ENCODE results near the gene ACACB.

ACACB gene

DNA sequence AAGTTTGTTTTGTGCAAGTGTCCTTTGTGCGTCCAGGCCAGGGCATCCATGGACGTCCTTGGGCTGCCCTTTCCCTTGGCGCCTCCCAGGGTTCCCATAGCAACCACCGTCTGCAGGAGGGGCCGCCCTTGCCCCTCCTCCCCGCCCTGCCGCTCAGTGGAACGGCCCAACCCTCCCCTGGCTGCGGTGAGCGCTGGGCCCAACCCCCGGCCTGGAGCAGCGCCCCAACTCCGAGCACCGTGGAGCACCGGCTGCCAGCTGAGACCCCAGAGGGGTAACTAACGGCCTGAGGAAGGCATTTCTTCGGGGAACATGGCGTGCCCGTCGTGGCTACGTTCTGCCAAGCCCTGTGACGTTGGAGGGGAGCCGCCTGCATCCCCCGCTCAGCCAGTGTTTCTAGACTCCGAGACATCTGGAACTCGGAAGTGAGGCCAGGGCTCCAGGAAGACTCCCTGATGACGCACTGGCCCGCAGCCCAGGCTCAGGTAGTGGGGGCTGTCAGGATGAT lies 5.3 kb upstream of the ACACB start:
- DNase-seq (ENCODE audit: low spot score) = peak; percentile 46

DNA sequence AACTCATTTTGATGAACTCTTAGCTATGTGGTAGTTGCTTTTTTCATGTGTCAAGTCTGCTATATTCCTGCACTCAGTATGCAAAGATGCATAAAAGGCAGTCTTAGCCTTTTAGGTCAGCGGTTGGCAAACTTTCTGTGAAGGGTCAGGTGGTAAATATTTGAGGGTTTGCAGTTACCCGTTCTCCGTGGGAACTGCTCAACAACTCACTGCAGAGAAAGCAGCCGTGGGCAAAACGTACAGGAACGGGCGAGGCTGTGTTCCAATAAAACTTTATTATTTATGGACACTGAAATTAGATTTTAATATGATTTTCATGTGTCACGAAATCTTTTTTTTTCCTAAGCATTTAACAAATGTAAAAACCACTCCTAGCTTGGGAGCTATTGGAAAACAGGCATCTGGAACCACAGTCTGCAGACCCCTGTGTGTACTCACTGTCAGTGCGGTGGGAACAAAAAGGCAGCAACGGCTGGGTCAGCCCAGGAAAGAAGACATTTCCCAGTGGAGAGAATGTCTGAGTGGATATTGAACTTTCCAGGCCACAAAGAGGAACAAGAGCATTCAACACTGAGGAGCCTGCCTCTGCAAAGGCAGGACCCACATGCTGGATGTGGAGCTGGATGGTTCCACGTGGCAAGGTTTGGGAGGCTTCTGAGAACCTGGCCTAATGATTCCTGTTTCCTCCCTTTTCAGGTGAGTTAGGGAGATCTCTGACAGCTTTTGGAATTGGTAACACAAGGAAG lies 3.5 kb upstream of the ACACB start:
- DNase-seq (ENCODE audit: low spot score) = no peak

DNA sequence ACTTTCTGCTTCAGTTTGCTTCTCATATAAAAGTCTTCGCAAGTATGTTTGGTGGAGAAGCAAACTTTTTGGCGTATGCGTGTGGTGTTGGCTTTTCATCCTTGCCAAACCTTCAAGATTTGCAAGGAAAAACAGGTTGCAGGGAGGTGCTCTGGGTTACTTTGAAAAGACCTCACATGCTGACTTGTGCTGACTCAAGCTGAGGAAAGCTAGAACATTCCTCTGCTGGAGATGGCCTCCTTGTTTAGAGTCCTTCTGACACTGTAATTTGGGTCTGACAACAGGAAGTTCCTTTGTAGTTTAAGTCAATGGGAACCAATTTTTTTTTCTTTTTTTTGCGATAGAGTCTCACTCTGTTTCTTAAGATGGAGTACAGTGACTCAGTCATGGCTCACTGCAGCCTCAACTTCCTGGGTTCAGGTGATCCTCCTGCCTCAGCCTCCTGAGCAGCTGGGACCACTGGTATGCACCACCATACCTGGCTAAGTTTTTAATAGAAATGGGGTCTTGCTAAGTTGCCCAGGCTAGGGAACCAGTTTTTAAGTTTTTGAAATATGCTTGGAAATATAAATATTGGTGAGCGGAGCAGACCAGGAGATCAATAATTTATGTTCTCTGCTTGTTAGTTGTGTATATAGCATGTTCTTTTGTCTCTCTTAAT lies 2.6 kb upstream of the ACACB start:
- no peak for DNase-seq (ENCODE audit: low spot score)

DNA sequence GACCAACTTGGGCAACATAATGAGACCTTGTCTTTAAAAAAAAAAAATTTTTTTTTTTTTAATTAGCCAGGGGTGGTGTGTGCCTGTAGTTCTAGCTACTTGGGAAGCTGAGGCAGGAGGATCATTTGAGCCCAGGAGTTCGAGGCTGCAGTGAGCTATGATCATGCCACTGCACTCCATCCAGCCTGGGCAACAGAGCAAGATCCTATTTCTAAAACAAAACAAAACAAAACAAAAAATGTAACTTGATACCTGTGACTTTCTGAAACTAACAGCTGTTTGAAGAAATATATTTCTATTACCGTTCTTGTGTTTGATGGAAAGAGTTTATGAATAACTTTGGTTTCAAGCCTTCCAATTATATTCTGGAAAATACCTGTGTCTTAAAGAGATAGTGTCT lies 1.7 kb upstream of the ACACB start:
- DNase-seq (ENCODE audit: low spot score) = no peak

DNA sequence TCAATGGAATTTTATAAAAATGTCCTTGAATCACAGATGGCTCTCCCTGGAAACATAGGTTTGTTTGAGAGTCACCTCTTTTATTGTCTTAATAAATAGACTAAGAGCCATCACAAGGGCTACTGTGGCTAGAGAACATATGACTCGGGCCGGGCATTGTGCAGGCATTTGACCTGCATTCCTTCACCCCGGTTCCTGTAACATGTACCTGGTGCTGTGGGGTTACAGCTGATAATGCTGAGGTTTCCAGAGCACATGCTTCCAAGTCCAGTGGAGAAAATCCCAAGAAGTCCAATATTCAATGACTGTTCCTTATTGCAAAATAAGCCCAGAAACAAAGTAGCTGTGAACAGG lies 1.0 kb upstream of the ACACB start:
- no peak for DNase-seq (ENCODE audit: low spot score)

DNA sequence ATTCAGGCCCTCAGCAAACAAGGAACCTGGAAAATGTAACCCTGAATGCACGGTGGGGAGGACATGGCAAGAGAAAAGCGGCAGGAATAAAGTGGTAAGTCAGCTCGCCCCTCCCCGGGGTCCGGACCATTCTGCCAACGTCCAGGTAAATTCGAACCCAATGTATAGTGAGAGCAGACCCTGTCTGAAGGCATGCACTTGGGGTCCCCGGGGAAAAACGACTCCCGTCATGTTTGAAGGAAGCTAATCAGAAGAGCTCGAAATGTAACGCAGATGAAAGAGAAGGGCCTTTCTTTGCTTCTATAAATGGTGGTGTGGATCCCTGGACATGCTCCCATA lies 193 bp downstream of the ACACB start:
- DNase-seq (ENCODE audit: low spot score) = no peak

DNA sequence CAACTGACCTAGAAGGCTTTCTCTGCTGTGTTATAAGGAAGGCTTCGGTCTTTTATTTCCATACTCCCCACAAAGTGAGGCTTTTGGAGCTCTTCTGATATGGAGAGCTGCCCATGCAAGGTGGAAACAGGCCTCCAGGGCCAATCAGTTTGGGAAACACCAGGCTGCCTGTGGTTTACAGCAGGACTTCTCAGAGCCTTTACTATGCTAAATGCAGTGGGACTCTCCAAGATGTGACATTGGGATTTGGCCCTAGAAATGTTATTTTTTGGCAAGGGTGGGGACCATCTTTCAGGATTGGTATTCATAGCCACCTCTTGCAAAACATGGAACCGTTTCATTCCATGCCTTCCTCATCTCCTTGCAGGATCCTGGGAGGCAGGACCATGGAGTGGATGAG lies 3.7 kb downstream of the ACACB start:
- DNase-seq (ENCODE audit: low spot score) = no peak

DNA sequence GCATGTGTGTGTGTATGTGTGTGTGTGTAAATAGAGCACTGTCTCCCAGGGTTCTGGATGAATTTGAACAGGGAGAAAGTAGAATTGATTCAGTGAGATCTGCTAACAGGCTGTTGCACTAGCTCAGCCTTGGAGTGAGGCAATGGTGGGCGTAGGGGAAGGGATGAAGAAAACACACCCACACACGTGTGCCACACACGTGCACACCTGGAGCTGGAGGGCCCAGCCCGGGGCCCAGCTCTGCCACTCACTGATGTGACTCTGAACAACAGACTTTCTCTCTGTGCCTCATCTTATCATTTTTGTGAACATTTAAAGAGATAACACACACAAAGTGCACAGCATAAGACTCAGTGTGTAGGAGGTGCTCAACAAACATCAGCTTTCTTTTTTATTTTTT lies 4.2 kb downstream of the ACACB start:
- DNase-seq (ENCODE audit: low spot score) = no peak

DNA sequence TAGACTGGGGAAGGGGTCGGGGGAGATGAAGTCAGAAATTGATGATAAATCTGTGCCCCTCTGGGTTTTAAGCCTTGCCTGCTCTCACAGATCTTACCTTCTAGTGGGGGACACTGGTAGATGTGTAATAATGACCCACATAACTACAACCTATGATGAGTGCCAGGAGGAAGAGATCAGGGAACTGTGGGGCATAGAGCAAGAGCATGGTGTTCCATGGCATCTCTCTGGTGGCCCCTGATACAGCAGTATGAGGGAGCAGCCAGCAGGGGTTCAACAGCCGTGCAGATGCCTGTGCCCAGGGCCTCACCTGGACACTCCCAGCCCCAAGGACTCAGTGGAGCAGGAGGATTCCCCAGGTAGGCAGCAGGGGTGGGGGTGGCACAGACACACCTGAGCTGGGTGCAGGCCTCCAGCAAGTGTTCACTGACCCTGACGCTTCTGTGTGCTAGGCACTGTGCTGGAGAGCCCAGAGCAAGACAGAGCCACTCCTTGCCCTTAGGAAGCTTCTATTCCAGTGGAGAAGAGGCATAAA lies 5.0 kb downstream of the ACACB start:
- no peak for DNase-seq (ENCODE audit: low spot score)

DNA sequence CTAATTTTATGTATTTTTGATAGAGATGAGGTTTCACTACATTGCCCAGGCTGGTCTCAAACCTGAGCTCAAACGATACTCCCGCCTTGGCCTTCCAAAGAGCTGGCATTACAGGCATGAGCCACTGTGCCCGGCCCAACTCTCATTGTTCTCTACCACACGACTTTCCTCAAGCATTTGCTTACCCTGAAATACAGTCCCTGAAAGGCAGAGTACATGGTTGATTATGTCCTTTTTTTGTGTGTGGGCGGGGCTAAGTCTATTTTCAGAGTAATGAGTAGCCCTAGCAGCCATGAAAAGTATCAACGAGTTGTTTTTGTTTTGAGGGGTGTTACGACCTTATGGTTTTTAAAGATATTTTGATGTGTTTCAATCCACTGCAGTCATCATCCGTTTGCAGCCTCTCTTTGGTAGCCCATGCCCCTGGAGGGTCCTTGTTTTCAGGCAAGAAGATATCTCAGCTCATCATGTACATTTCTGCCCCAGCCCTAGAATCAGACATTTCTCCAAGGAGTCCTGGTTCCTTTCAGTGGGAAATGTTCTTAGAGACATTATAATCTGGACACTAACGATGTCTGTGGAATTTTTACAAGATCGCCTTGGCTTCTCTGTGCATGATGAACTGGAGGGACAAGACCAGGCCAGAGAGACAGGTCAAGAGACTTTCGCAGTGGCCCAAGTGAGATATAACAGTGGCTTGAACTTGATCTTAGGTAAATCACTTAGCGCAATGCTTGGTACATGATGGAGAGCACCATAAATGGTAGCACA lies 8.7 kb downstream of the ACACB start:
- no peak for DNase-seq (ENCODE audit: low spot score)

DNA sequence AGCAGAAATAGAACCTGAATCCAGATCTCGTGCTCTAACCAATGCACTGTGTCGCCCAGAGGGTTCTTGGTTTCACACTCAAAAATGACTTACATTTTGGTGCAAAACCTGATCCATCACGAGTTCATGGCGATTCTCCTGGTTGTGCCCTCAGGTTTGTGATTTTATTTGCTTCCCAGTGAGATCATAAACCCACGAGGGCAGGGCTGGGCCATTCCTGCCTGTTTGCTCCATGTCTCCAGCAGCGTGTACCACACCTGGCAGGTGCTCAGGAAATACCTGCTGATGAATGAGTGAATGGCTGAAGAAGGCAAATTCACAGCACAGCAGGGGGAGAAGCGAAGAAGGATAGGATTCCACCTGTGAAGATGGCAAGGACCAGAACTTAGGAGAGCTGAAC lies 9.4 kb downstream of the ACACB start:
- no peak for DNase-seq (ENCODE audit: low spot score)

DNA sequence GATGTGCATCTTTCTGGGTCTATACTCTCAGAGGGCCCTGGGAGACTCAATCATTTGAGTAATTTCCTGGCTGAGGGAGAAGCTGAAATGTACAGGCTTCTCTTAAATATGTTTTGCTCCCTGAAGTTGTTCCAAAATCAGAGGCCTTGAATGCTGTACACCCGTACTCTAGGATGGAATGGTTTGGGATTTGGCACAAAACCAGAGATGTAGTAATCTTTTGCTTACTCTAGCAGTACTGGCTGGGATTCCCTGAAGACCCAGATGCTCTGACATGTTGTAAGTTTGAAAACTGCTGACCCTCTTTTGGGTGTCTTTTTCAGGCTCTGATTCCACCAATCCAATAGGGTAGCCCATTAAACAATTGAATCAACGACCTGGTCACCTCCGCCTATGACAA lies 10.4 kb downstream of the ACACB start:
- no peak for DNase-seq (ENCODE audit: low spot score)

DNA sequence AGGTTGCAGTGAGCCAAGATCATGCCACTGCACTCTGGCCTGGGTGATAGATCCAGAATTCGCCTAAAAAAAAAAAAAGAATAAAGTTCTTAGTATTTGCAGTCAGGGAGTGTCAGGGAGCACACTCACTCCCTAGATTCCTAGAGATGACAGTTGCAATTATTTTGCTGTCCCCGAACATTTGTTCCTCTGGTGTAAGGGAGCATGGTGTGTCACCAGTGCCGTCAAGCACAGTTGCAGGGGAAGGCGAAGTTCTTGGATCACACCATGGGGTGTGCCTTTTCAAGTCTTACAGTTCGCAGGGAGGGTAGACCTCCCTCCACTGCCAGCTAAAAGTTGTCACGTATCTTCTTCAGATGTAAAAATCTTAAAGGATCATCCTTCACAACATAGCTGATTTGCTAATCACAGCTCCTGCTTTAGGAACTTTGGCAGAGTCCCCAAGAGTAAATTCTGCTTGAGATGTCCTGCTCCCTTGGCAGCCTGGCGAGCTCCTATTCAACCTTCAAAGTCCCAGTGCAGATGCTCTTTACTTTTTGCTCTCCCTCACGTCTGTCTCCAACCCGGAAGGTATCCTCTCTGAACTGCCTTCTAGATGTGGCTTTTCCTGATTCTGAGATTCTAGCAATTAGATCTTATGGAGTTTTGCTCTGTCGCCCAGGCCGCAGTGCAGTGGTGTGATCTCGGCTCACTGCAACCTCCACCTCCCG lies 11.3 kb downstream of the ACACB start:
- DNase-seq (ENCODE audit: low spot score) = no peak

DNA sequence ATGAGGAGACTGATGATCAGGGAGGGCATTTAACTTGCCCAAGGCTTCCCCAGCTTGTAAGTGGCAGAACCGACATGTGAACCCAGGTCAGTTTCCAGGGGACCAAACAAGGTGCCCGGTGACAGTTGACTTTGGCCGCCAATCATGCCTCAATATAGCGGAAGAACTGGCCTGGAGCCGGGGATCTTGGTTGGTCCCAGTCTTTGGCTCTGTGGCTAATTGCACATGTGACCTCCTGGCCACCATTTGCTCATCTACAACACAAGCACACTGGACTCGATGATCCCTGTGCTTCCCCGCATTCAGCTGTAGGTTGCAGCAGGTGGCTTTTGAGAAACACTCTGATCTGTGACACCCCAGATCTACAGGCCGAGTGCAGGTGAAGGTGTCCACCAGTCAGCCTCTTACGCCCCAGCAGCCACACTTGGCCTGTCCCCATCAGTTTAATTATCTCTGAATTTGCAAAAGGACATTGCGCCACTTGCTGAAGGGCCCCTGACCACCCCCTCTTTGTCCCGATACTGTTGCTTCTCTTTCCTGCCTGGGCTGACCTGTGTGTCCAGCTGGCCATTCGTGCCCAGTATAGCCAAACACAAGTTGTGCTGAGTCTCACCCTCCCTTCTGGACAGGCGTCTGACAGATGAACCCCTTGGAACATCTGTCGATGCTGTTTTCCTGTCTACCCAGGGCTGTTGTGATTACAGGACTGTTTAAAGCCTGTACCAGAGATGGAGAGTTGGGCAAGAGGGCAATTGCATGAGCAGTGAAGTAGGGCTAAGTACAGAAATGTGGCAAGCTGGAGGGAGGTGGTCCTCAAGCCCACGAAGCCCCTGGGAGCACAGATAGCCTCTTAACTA lies 14.1 kb downstream of the ACACB start:
- no peak for DNase-seq (ENCODE audit: low spot score)

DNA sequence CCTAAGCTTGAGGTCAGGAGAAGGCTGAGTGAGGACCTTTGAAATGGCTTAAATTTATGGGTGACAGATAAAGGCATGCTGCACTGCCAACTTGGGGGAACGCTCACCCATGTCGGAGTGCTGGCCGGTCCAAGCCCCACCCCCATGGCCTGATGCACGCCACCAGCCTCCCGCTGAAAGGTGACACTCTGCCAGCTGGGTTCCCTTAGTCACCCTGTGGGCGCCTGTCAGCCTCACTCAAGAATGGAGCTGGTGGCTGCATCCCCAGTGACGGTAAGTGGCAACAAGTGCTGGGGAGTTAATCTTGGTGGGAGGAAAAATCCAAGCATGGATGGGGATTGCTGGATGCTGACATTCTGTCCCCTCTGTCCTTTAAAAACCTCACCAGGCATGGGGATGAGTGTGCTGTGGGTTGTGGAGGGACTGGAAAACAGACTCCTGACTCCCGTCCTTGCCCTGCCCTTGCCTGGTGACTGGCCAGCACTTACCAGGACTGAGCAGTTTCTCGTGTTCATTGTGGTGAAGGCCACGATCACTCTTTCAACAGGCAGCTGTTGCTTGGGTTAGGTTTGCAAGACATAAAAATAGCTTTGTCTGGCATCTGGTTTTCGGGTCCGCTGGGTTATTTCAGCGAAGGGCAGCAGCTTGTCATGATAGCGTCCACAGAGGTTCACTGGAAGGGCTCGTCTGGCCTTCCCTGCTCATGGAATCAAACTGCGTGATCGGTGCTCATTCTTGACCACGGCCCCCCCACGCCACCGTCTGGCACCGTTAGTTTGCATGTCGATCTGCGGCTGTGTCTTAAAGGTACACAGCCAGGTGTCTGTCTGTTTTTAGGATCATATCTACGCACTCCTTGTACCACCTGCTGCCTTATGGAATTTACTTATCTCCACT lies 15.0 kb downstream of the ACACB start:
- no peak for DNase-seq (ENCODE audit: low spot score)

DNA sequence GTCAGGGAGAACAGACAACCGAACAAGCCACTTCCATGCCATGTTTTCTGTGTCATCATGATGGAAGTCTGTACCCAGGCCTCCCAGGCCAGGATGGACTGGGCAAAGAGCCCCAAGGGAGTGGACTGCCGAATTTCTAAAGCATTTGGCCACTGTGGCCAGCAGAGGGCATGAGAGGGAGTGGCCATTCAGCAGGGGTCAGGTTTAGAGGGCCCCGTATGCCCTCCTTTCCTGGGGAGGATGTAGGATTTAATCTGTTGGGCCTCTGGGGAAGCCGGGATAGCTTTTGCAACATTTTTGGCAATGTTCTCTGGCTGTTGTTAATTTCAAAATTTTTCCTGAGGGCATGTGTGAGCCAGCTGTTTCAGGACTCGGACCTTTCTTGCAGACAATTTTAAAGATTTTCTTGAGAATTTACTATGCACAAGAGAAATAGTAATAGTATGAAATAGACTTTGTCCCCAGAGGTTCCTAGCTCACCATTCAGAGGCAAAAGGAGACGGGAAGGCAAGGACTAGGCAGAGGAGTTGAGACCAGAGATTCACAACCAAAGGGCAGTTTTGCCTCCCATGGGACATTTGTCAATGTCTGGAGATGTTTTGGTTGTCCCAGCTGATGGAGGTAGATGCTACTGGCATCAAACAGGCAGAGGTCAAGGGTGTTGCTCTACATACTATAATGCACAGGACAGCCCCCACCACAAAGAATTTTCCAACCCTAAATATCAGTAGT lies 18.0 kb downstream of the ACACB start:
- peak; percentile 65 for DNase-seq (ENCODE audit: low spot score)

DNA sequence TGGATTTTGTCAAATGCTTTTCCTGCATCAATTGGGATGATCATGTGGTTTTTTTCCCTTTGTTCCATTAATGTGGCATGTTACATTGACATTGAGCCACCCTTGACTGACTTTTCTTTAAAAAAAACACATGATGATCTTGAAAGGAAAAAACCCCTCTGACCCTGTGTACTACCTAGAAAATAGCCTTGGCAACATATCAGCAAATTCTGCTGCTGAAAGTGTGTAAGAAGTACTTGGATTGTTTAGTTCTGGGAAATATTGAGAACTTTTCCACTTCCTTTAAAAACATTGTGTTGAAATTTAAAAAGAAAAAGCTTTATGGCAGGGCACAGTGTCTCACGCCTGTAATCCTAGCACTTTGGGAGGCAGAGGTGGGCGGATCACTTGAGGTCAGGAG lies 20.7 kb downstream of the ACACB start:
- DNase-seq (ENCODE audit: low spot score) = no peak

DNA sequence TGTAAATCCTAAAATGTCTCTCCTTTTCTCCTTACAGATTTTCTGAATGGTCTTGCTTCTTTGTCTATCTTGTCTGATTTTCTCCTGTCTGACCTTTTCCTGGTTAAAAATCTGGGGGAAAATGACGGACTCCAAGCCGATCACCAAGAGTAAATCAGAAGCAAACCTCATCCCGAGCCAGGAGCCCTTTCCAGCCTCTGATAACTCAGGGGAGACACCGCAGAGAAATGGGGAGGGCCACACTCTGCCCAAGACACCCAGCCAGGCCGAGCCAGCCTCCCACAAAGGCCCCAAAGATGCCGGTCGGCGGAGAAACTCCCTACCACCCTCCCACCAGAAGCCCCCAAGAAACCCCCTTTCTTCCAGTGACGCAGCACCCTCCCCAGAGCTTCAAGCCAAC lies 23.0 kb downstream of the ACACB start:
- no peak for DNase-seq (ENCODE audit: low spot score)

DNA sequence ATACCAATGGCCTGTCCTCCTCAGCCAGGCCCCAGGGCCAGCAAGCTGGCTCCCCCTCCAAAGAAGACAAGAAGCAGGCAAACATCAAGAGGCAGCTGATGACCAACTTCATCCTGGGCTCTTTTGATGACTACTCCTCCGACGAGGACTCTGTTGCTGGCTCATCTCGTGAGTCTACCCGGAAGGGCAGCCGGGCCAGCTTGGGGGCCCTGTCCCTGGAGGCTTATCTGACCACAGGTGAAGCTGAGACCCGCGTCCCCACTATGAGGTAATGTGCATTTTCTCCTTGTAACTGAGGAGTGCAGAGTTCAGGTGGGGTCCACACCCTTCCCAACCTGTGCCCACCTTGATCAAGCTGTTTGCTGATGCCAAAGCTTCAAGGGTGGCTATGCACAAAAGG lies 23.4 kb downstream of the ACACB start:
- DNase-seq (ENCODE audit: low spot score) = no peak

DNA sequence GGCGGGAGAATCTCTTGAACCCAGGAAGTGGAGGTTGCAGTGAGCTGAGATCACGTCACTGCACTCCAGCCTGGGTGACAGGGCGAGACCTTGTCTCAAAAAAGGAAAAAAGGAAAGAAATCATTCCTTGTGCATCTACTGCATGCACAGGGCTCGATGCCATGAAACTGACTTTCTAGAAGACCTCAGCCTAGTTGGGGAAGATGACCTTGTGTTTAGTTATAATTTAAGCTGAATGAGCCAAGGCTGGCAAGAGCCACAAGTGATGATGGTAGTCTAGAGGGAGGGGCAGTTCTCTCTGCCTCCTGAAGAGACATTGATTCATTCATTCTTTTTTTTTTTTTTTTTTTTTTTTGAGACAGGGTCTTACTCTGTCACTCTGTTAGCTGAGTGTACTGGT lies 24.2 kb downstream of the ACACB start:
- no peak for DNase-seq (ENCODE audit: low spot score)
